Endothelial cell of umbilical vein (primary cell): ENCODE measurements around the gene ME3. TPM values are rescaled to one million over a fixed set of nuclear protein-coding genes. Genes with fewer than 3 reads are reported as not detected.

Experiments
- BruUV-seq: library from RNA; stranded (reverse); fragments of 400-500 nt; replicated peaks from 2 replicates; lab custom pipeline; 2021; lab: Mats Ljungman, UMichigan
- CTCF ChIA-PET: fragments of 300-600, 350-600 bp; sonication (Branson Sonifier 250); formaldehyde crosslinking; loops from one replicate; lab custom pipeline; 2021; ENCODE audit warnings: antibody characterized with exemption, inconsistent platforms; lab: Charles Lee
- POLR2A ChIA-PET: fragments of 300-600, 350-600 bp; sonication (Branson Sonifier 250); formaldehyde crosslinking; loops from one replicate; lab custom pipeline; 2021; ENCODE audit warnings: antibody characterized with exemption, inconsistent platforms; lab: Charles Lee
- DNase-seq: peaks from one replicate; pipeline ENCODE4 v3.0.0-alpha.2; 2011; ENCODE audit warnings: low read depth, low spot score
- FAIRE-seq: peaks from 2 replicates; lab custom pipeline; 2011; peaks lifted over from hg19 to GRCh38; lab: Jason Lieb, UNC
- H2AFZ ChIP-seq: 2 replicates; pipeline ENCODE4 v1.6.0; 2012; ENCODE audit warnings: low read depth, low read length, control low read depth, inconsistent platforms
- H3K27ac ChIP-seq: 2 replicates; pipeline ENCODE4 v1.5.1; 2011; ENCODE audit warnings: low read depth, mild to moderate bottlenecking, control low read depth, low read length, moderate library complexity; ENCODE audit not compliant: insufficient read depth
- H3K27me3 ChIP-seq, 2 experiments: 2 replicates each; pipeline versions ENCODE4 v1.6.0 to v1.6.1; 2011; ENCODE audit warnings: low read length in 2 of 2, mixed read lengths in 1 of 2; ENCODE audit not compliant: control insufficient read depth in 2 of 2, insufficient read depth in 2 of 2
- H3K36me3 ChIP-seq, 2 experiments: 2 replicates in 1 of 2; 3 replicates in 1 of 2; pipeline ENCODE4 v1.5.1; 2011; ENCODE audit warnings: low read length in 2 of 2, mild to moderate bottlenecking in 1 of 2, moderate library complexity in 1 of 2; ENCODE audit not compliant: control insufficient read depth in 2 of 2, insufficient read depth in 2 of 2; ENCODE audit errors: extremely low read depth in 1 of 2
- H3K4me1 ChIP-seq: 3 replicates; pipeline ENCODE4 v1.5.1; 2011; ENCODE audit warnings: mild to moderate bottlenecking, low read length; ENCODE audit not compliant: control insufficient read depth, insufficient read depth; ENCODE audit errors: extremely low read depth
- H3K4me2 ChIP-seq: 2 replicates; pipeline ENCODE4 v1.6.1; 2011; ENCODE audit warnings: low read length, control low read depth, mixed read lengths; ENCODE audit not compliant: insufficient read depth
- H3K4me3 ChIP-seq, 3 experiments: fragments of 200-600 bp in 1 of 3; sonication (generic), shearing (Covaris generic) in 1 of 3; replicated peaks in 1 of 3; 2 replicates each; pipeline ENCODE4 v1.5.1; 2011 to 2016; ENCODE audit warnings: control low read depth in 3 of 3, low read length in 3 of 3, mild to moderate bottlenecking in 2 of 3, inconsistent platforms in 1 of 3, low read depth in 1 of 3, moderate library complexity in 1 of 3; ENCODE audit not compliant: insufficient read depth in 1 of 3
- H3K79me2 ChIP-seq: 2 replicates; pipeline ENCODE4 v1.6.0; 2012; ENCODE audit warnings: low read length, inconsistent platforms; ENCODE audit not compliant: control insufficient read depth, insufficient read depth
- H3K9ac ChIP-seq: replicated peaks from 2 replicates; pipeline ENCODE3; 2011; ENCODE audit warnings: low read length, control low read depth; ENCODE audit not compliant: insufficient read depth; ENCODE audit errors: extremely low read depth
- H3K9me1 ChIP-seq: replicated peaks from 3 replicates; pipeline ENCODE4 v1.6.0; 2011; ENCODE audit warnings: mild to moderate bottlenecking, low read length; ENCODE audit not compliant: control insufficient read depth, insufficient read depth; ENCODE audit errors: extremely low read depth
- H3K9me3 ChIP-seq: replicated peaks from 2 replicates; pipeline ENCODE4 v1.5.1; 2012; ENCODE audit warnings: low read length, inconsistent platforms; ENCODE audit not compliant: control insufficient read depth, insufficient read depth
- H4K20me1 ChIP-seq: replicated peaks from 2 replicates; pipeline ENCODE3; 2011; ENCODE audit warnings: mild to moderate bottlenecking, low read length; ENCODE audit not compliant: control insufficient read depth, insufficient read depth; ENCODE audit errors: extremely low read depth
- EZH2 ChIP-seq: IDR thresholded peaks from 2 replicates; pipeline ENCODE4 v1.6.1; 2012; ENCODE audit warnings: borderline replicate concordance, low read depth, mild to moderate bottlenecking, moderate library complexity, low read length, inconsistent platforms; ENCODE audit not compliant: severe bottlenecking
- FOS ChIP-seq: IDR thresholded peaks from 2 replicates; pipeline ENCODE4 v1.6.1; 2011; ENCODE audit warnings: mild to moderate bottlenecking, low read length, moderate library complexity, borderline replicate concordance; ENCODE audit not compliant: insufficient read depth
- GATA2 ChIP-seq: IDR thresholded peaks from 2 replicates; pipeline ENCODE4 v1.7.0; 2011; ENCODE audit warnings: low read depth, mild to moderate bottlenecking, moderate library complexity, mixed read lengths, low read length; ENCODE audit not compliant: insufficient read length, insufficient read depth
- JUN ChIP-seq: IDR thresholded peaks from 2 replicates; pipeline ENCODE4 v1.6.1; 2011; ENCODE audit warnings: borderline replicate concordance, low read depth; ENCODE audit not compliant: insufficient read length, insufficient read depth
- MYC ChIP-seq: IDR thresholded peaks from one replicate; pipeline ENCODE4 v1.6.1; 2011; ENCODE audit warnings: mild to moderate bottlenecking, low read depth, low read length
- POLR2A ChIP-seq: IDR thresholded peaks from 2 replicates; pipeline ENCODE4 v1.6.1; 2012; ENCODE audit warnings: low read depth, mild to moderate bottlenecking, control low read depth, low read length
- POLR2AphosphoS5 ChIP-seq: IDR thresholded peaks from 2 replicates; pipeline ENCODE4 v1.6.1; 2012; ENCODE audit warnings: low read depth, mild to moderate bottlenecking, control low read depth, low read length, moderate library complexity; ENCODE audit not compliant: insufficient read depth
- dilution Hi-C: fragments of 300-500 bp; cut with MboI; formaldehyde crosslinking; loops from one replicate; pipeline ENCODE4 v1.15.0; 2019; ENCODE audit warnings: low sequenced_read_pairs; ENCODE audit not compliant: extremely low pct_ligation_motif_present
- intact Hi-C: fragments of 100-400 bp; cut with micrococcal nuclease; formaldehyde crosslinking; loops from one replicate; pipeline ENCODE4 v1.10.0; 2022
- polyA plus RNA-seq, 4 experiments: library from polyadenylated mRNA; depleted of rRNA in 3 of 4; stranded (reverse) in 3 of 4; unstranded in 1 of 4; fragments of >200 nt; gene quantifications; 2 replicates each; pipeline versions ENCODE4 v1.2.1 to v1.2.3, GENCODE V29; 2011 to 2012; ENCODE audit warnings: missing spikeins in 1 of 4
- total RNA-seq: library from RNA; stranded (reverse); gene quantifications from 2 replicates; pipeline ENCODE4 v1.2.3, GENCODE V29; 2021
- TF ChIP-seq, protein P1 (sequence below): IDR thresholded peaks from 2 replicates; pipeline ENCODE4 v1.6.1; 2011; ENCODE audit not compliant: insufficient read depth, insufficient read length
- TF ChIP-seq, protein P2 (sequence below), 2 donors: IDR thresholded peaks; 1 replicate in 1 of 2; 2 replicates in 1 of 2; pipeline ENCODE4 v1.5.1; 2011; ENCODE audit warnings: low read length in 2 of 2, mild to moderate bottlenecking in 2 of 2, moderate library complexity in 2 of 2, control low read depth in 1 of 2, inconsistent platforms in 1 of 2, low read depth in 1 of 2; ENCODE audit not compliant: insufficient read depth in 1 of 2; ENCODE audit errors: extremely low read depth in 1 of 2

ME3 gene
- total and polyA plus RNA-seq, 2 donors (not counting 3 experiments of a cell fraction or from before 2014, with no cell fraction given), result 26.9 to 30.4 TPM

DNA sequence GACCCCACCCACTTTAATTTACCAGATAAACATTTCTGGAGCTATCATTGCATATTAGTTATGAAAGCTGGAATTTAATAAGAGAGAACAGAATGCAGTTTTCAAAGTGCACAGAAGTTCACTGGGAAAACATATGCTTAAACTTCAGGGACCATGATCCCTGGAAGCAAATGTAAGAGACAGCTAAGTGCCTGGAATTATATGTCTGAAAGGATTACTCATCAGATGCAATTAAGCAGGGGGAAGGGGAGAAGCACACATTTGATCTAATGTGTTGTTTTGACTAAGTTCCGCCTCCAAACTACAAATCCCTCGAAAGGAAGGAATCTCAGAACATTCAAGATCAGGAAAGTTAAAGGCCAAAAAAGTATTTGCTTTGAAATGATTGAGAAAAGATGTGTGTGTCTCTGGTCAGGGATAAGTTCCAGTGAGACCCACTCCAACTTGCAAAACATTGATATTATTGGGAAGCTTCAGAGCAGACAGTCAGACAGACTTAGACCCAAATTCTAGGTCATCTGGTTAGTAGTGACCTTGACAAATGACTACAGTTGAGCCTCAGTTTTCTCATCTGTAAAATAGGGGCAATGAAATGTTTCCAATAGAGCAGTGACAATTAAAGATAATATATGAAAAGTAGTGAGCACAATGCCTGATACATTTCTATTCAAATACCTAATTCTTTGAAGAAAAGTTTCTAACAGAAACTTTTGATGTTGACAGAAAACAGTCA lies 147.6 kb downstream of the ME3 start:
- H3K9me1 ChIP-seq, result no peaks in the 10 kb centered on the region
- no peaks in the 10 kb centered on the region for H4K20me1 ChIP-seq
- dilution Hi-C loops, result no loop called here
- no peaks in the 10 kb centered on the region for H3K9me3 ChIP-seq
- no peaks in the 10 kb centered on the region for H3K27me3 ChIP-seq
- intact Hi-C loops, result loop anchor here (1.0 kb wide), 13 partner anchors 9 to 292 kb away; no protein-coding TSS in a partner anchor
- BruUV-seq, result TSS peak; percentile 71
- ChIA-PET CTCF (interaction anchor here (0.7 to 2.5 kb wide), 19 partner anchors 10 to 291 kb away, joined by 3 to 24 read pairs (median 3); partner anchors contain the start of gene PRSS23), POLR2A (interaction anchor here (0.8 to 1.7 kb wide), 7 partner anchors 9 to 65 kb away, joined by 3 to 9 read pairs (median 3); no protein-coding TSS in a partner anchor)
- H3K4me2 ChIP-seq, result peak overlapping the region; percentile 62
- H3K79me2 ChIP-seq, result no peaks in the 10 kb centered on the region
- DNase-seq, result peak; percentile 91
- no peaks in the 10 kb centered on the region for H3K36me3 ChIP-seq
- peak; percentile 78 for FAIRE-seq
- peaks cover 38% of the 10 kb centered on the region for H3K4me1 ChIP-seq
- TF ChIP-seq POLR2A (no peak), POLR2AphosphoS5 (peak; percentile 16), MYC (no peak), GATA2 (no peak), EZH2 (no peak), JUN (peak; percentile 59), FOS (peak; percentile 25)
- TF ChIP-seq, protein P1, sequence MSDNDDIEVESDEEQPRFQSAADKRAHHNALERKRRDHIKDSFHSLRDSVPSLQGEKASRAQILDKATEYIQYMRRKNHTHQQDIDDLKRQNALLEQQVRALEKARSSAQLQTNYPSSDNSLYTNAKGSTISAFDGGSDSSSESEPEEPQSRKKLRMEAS, result no peak
- TF ChIP-seq, protein P2, sequence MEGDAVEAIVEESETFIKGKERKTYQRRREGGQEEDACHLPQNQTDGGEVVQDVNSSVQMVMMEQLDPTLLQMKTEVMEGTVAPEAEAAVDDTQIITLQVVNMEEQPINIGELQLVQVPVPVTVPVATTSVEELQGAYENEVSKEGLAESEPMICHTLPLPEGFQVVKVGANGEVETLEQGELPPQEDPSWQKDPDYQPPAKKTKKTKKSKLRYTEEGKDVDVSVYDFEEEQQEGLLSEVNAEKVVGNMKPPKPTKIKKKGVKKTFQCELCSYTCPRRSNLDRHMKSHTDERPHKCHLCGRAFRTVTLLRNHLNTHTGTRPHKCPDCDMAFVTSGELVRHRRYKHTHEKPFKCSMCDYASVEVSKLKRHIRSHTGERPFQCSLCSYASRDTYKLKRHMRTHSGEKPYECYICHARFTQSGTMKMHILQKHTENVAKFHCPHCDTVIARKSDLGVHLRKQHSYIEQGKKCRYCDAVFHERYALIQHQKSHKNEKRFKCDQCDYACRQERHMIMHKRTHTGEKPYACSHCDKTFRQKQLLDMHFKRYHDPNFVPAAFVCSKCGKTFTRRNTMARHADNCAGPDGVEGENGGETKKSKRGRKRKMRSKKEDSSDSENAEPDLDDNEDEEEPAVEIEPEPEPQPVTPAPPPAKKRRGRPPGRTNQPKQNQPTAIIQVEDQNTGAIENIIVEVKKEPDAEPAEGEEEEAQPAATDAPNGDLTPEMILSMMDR (IDR thresholded peaks at IDR 0.05; ENCODE audit: extremely low read depth in 1 of 2, insufficient read depth in 1 of 2, low read depth in 1 of 2, low read length in 2 of 2), result no peak
- no peak overlapping the region for H2AFZ ChIP-seq
- peak overlapping the region; percentile 88 for H3K9ac ChIP-seq
- H3K4me3 ChIP-seq, result peak overlapping the region in 1 of 3 experiments; percentile 14
- peak overlapping the region; percentile 93 for H3K27ac ChIP-seq
